Measurements from ENCODE around the gene CAPN9.

Gene CAPN9

DNA sequence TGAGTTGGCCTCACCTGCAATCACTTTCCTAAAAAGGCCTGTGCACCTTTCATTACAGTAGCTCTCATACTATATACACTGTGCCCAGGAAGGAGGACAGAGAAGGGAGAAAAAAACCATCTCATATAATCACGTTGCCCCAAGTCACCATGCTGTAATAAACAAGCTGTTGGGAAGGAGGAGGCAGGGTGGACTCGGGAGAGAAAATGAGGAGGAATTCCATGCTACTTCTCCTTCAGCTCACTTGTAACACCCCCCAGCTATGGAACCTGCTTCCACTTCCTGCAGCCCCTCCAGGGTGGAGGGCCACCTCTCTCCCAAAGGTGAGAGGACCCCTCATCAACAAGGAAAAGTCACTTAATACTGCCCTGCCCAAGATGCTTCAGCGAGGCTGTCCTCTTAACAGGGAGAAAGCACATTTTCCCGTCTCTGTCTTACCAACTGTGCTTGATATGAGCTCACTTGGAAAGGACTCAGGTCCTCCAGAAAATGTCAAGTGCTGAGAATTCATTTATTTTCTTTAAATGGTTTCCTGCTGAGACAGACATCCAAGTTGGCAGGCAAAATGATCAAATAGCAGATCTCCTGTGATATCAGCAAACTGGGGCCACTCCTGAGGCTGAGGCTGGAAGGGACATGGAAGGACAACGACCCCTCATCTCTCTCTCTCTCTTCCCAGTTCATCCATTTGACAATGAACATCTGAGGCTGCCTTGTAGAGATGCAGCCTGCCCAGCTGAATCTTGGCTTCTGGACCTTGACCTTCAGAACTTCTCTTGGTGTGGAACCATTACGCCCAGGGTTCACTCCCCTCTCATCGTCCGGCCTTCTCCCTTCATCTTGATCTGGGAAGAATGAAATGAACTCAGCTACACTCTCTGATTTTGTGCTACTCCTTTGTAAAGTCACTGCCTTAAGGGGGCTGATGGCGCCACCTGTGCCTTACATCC is 54.0 kb downstream of the CAPN9 start:
- DNase-seq, result no peak

DNA sequence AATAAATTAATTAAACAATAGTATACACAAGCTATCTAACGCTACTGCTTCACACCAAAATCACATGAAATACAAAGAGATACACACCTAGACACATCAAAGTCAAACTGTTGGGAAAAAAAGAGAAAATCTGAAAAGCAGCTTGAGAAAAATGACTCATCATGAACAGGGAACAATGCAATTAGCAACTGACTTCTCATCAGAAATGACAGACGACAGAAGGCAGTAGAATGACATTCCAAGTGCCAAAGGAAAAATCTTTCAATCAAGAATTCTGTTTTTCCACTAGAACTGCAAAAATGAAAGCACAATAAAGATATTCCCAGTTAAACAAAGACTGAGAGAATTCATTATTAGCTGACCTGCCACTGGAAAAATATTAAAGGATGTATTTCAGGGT is 57.2 kb downstream of the CAPN9 start:
- no peak for DNase-seq

DNA sequence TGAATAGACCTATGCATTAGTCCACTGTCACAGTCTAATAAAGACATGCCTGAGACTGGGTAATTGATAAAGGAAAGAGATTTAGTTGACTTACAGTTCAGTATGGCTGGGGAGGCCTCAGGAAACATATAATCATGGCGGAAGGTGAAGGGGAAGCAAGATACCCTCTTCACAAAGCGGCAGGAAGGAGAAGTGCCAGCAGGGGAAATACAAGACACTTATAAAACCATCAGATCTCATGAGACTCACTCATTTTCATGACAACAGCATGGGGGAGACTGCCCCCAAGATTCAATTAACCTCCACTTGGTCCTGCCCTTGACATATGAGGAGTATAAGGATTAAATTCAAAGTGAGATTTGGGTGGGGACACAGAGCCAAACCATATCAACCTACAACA is 59.4 kb downstream of the CAPN9 start:
- no peak for DNase-seq

DNA sequence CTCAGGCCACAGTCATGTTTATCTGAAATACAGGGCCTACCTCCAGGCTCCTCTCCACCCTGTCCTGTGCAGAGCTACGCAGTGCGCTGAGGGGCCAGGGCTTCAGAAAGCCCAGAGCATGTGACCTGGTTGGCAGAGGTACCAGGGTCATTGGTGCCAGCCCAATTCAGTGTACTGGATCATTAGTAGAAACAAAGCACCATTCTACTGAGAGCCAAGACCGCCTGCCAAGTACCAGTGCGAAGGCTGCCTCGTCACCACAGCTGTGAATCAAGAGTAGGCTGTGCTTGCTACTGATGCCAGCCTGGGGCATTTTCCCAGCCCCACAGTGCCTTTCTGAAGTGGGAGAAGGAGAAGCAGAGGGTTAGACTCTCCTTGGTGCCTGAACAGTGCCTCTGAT is 59.8 kb downstream of the CAPN9 start:
- no peak for DNase-seq

DNA sequence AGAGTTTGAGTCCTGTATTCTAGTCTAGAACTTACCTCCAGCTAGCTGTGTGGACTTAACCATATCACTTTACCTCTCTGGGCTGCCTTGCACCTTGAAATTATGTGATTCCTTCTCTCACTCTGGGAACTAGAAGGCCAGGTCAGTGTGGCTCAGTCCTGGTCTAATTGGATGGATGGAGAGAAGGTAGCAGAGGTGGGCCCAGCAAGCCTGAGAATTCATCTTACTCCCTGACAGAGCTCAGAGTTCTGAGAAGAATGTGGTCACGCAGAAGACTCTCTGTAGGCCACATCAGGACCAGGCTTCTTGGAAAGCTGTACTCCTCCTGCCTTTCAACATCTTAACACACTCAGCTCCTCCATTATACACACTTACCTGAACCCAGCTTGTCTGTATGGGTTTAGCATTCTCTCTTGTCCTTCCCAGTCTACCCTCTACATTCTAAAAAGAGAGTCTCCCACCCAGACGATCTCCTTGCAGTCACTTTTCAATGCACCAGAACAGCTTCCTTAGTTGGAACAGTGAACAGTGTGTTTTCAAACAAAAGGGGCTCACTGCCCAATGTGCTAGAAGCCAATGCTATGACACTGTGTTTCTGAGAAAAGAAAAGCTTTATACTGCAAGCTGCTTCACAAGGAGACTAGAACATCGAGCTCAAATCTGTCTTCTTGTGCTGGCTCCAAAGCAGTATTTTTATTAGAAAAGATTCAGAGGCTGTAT is 60.5 kb downstream of the CAPN9 start:
- DNase-seq, result no peak

DNA sequence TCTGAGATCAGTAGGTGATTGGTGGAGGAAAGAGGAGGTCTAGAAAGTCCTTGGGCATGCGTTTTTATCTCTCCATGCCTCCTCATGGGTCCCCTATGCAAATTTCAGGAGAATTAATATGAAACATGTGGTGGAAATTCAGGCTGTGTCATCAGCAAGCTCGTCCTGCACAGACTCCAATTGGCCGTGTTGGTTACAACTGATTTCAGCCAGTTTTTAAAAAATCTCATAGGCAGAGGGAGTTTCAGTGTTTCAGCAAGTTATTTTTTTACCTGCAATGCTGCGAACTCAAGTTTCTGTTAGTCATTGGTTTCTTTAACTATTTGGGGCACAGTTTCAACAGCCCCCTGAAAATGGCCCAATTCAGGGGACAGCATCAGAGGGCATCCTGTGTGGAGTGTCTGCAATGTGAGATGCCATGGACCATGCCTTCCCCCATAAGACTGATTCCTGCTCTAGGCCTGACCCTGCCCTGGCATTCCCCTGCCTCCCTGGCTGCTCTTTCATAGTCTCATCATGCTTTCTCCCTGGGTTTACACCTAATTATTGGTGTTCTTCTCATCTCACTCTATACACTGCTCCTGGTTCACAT is 61.2 kb downstream of the CAPN9 start:
- DNase-seq, result no peak

DNA sequence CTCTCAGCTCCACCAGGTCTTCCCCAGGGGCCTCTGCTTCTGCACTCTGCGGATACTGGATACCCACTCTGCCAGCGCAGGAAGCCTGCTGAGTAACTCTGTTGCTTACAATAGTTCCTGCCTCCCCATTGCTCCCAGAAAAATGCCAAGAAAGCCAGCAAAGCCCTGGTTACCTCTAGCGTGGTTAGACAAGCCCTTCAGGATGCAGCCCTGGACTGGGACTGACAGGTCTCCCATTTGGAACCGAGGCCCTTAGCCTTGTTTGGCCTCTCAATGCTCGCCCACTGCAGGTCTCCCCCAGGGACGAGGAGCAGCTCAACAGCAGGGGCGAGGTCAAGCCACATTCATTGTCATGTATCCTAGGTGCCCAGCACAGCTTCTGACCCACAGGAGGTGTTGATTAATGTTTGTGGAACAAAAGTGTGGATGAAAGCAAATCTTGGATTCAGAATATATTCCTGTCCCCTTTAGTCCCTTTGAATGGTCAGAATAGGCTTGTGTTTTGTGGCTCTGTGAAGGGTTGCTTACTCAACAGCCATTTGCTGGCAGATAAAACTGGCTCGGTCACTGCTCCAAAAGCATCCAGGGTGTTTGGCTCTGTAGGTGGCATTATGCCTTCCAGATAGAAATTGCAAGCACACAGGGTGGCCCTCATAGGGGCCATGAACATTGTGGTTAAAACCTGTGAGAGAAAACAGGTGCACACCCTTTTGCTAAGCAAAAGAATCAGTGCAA is 62.2 kb downstream of the CAPN9 start:
- no peak for DNase-seq

DNA sequence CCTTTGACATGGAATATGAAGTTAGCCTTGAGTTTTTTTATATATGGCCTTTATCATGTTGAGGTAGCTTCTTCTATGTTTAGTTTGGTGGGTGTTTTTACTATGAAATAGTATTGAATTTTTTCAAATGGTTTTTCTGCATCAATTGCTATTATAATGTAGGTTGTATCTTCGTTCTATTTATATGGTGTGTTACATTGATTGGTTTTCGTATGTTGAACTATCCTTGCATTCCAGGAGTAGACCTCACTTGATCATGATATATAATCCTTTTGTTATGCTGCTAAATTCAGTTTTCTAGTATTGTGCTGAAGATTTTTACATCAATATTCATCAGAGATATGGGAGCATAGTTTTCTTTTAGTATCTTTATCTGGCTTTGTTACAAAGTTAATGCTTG is 65.4 kb downstream of the CAPN9 start:
- DNase-seq, result no peak

DNA sequence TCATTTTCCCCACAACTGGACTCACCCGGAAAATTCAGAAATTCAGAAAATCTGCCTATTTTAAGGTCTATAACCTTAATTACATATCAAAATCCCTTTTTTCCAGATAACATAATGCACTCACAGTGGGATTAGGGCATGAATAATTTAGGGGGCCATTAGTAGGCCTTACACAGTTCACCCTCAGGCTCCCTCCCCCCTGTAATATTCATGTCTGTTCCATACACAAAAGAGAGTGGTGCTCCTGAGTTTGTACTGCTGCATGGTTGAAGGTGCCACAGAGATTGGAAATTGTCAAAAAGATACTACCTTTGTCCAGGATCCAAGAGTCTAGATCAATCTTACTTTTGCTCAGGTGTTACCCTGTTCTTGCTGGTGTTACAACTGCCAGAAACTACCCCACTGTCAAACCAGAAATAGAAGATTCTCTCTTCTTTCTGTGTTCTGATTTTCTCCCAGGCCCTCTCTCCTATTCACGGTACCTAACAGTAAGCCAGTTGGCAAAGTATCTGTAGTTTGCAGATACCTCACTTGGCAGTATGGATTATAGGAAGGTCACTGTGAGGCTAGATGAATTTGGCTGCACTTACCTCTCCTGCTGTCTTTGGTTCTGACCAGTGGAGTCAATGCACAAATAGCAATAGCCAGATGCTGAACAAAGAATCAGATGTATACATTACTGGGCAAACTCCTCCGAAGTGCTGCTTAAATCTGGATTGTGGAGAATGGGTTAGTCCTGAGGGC is 67.9 kb downstream of the CAPN9 start:
- no peak for DNase-seq

DNA sequence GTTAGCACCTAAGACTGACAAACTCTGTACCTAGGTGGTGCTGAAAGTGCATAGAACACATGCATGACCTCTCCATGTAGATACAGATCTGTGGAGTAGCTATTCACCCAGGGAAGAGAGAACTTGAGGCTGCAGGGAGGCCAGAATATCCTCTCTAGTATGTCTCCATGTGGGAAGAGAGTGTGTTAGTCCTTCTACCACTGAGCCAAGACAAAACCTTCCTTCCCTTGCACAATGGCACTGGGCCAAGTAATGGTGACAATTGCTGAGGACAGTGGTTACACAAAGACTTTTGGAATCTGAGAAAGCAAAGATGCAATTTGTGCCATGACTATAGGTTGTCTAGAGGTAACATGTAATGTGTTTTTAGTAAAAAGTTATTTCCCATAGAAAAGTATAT is 68.8 kb downstream of the CAPN9 start:
- DNase-seq, result no peak

DNA sequence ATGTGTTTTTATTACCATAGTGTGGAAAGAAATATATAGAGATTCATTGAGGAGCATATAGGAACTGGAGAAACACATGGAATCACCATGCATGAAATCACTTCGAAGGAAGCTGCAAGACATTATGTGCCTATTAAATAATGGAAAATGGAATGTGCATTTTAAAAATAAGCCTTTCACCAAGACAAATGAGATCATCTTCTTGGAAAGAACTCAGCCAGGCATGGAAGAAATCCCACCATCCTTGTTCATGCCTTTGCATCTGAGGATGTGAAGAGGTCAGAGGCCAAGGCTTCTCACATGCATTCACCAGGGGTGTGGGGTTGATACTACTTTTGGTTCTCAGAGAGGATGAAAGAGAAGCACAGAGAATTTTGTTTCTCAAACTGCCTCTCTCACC is 71.2 kb downstream of the CAPN9 start:
- DNase-seq, result no peak

DNA sequence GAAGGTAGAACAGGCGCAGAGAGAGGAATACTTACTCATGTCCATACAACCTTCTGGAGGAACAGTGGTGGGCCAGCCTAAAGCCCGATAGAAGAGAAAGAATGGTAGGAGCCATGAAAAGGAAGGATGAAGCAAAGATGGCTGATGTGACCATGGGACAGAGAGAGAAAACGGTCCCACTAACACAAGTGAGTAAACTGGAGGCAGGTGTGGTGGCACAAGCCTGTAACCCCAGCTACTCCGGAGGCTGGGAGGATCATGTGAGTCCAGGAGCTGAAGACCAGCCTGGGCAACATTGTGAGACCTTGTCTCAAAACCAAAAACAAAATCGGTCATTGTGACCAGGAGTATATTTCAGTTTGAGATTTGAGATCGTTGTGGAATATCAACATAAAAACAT is 71.7 kb downstream of the CAPN9 start:
- DNase-seq, result no peak

DNA sequence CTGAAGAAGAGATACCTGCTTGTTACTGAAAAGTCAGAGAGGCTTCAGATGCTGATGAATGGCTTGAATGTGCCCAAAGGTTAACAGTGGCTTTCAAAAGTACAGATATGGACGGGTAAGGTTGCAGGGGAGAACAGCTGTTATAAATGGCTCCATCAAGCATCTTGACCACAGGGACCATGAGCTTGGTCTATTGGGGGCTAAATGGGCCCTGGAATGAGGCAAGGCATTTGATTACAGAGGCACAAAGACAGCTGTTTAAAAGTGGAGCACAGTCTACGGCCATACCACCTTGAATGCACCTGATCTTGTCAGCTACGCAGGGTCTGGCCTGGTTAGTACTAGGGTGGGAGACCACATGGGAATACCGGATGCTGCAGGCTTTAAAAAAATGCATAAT is 72.8 kb downstream of the CAPN9 start:
- DNase-seq, result no peak

DNA sequence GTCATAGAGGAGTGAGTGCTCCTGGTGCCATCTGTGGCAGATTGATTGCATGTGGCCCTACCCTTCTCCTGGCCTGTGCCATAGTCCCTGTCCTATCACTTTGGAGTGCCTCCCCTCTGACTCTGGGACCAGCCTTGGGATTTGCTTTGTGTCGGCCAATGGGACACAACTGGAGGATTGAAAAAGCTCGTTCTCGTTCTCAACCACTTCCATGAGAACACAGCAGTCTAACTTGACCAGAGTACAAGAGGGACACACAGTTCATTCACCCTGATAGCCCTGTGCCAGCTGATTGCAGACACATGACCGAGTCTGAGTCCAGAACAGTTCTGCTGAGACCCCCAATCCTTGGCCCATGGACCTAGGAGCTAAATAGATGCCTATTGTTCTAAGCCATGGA is 73.4 kb downstream of the CAPN9 start:
- no peak for DNase-seq

DNA sequence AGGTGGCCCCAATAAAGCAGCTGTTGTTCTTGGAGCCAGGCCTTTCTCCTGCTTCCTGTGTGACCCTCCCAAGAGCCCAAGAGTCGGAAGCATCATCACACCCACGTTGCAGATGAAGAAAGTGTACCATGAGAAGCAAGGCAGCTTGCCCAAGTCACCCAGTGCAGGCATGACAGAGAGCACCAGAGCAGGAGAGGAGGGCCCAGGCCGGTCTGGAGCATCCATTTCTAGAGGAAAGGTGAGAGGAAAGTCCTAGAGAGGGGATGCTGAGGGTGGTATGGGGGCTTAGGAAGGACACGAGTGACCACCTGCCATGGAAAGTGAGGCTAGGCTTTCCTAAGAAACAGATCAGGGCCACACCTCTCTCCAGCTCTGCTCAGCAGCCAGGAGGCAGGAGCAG is 74.2 kb downstream of the CAPN9 start:
- no peak for DNase-seq

DNA sequence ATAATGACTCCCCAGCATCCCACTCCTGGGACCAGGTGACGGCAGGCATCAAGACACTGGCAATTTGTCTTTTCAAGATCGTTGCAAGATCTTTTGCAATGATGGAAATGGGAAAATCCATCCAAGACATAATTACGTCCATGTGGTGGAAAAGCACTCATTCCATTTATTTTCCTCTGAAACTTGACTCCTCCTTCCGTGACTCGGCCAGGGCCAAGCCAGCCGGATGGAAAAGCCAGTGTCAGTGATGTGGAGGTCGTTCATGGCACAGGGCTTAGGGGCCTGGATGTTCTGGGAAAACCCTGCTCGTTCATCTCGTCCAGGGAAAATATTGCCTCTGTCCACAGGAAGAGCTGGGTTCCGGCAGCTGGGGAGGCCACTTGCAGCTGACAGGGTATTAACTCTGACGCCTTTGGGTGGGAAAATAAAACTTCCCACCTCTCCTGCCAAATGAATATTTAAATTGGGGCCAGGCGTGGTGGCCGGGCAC is 74.9 kb downstream of the CAPN9 start:
- no peak for DNase-seq

DNA sequence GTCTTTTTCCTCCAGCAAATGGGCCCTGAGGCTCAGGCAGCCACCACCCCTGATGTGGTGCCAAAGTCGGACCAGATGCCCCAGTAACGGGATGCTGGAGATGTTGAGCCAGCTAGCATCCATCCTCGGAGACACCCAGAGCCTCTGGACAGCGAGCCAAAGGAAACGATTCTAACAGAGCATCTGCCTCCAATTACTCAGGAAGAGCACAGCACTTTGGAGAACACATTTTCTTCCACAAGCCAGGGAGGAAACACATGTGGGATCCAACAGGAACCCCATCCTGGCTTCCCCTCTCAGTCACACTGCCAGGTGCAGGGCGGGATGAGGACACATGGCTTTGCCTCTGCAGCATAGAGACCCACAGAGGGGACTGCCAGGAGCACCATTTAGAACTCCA is 76.2 kb downstream of the CAPN9 start:
- DNase-seq, result no peak

DNA sequence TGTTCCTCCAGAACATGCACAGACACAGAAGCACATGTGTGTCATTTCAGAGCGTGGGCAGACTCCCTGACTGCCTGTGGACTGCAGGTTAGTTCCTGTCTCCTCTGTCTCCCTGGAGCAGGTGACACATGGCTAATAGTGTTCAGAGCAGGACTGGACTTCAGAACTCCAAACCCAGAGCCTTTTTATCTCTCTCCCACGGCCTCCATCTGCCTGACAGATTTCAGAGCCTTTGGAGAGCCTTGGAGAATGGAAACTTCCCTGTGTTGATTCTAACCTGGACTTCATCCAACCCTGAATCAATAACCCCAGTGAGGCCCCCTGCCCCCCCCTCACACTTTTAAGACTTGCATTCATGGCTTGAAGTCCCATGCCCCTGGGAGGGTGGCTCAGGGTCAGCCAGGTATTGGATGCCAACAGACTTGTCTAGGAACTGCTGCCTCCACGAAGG is 76.8 kb downstream of the CAPN9 start:
- DNase-seq, result no peak

DNA sequence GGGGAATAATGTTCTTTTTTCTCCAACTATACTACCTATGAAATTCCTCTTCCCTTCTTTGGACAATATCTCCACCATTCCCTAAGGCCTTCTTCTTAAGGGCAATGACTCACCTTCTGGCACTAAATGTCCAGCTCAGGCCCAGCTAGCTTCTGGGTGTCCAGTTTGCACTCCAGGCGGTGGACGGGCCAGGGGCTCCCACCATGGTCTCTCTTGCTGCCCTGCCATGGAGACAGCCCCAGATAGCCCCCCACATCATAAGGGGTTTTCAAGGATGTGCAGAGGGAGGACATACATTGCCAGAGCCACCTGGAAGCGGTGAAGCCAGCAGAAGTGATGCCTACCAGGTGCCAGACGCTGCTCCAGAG is 77.3 kb downstream of the CAPN9 start:
- DNase-seq, result no peak

DNA sequence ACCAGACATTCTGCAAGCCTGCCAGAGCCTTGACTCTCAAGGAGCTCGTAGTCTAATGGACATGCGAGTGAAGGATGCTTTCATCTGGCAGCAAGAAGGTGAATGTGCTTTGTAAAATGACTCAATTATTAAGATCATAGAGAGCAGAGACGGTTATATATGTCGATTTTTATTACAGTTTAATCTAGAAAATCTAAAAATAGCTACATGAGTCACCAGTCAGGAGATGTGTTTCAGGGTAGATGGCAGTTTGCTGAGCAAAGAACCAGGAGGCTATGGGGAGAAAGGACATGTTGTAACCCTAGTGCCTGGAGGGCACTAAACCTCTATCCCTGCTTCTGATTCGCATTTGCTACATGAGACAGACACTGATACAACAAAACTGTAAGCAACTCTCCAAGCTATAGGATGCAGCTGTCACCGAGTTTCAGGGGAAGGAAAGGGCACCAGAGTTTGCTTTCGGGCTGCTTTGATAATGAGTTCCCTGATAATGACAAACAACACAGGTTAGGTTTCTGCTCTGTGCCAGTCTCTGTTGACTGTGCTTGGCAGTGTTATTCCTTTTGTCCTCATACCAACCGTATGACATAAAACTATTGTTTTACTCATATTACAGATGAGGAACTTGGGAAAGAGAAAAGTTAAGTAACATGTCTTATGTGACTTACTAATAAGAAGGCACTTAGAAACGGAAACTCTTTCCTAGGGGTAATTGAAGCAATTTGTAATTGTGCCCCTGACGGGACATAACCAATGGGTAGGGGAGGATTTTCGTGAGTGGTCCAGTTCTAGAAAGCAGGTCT is 77.9 kb downstream of the CAPN9 start:
- DNase-seq, result peak in 1 of 3 experiments; percentile 22

DNA sequence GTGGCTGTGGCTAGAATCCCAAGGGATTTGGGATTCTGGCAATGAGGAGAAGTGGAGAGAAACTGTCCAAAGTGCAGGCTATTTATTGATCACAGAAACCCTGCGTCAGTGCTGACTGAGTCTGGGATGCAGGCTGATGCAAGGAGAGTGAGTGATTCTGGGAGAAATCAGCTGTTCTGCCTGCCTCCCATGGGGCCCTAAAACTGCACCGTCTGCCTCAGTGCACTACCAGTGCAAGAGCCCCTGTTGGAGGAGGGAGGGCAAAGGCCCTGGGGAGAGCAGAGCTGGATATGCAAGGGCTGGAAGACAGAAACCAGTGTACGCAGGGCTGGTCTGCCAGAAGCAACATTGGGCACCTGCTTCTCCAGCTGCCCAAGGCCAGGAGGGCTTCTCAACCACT is 78.6 kb downstream of the CAPN9 start:
- DNase-seq, result no peak

Measured in NCI-H1417 (cell line).